Purkinje cell (primary cell): ENCODE results near the gene TBC1D23. TPM values are rescaled to one million over a fixed set of nuclear protein-coding genes. Genes with fewer than 3 reads are reported as not detected.

Experiments
- polyA plus RNA-seq: library from polyadenylated mRNA; unstranded; fragments of >200 nt; fragmentation: Nextera tagmentation; gene quantifications from 2 replicates; pipeline ENCODE4 v1.2.1, GENCODE V29; 2014

Gene TBC1D23
- polyA plus RNA-seq = 34.0 and 42.0 TPM in 2 replicates

GRCh38 chr3:100260685-100261484 lies at the start of gene TBC1D23:
TBC1D23 (plus strand) TSS chr3:100260992; CDS start chr3:100261019, 27 bp downstream.

DNA sequence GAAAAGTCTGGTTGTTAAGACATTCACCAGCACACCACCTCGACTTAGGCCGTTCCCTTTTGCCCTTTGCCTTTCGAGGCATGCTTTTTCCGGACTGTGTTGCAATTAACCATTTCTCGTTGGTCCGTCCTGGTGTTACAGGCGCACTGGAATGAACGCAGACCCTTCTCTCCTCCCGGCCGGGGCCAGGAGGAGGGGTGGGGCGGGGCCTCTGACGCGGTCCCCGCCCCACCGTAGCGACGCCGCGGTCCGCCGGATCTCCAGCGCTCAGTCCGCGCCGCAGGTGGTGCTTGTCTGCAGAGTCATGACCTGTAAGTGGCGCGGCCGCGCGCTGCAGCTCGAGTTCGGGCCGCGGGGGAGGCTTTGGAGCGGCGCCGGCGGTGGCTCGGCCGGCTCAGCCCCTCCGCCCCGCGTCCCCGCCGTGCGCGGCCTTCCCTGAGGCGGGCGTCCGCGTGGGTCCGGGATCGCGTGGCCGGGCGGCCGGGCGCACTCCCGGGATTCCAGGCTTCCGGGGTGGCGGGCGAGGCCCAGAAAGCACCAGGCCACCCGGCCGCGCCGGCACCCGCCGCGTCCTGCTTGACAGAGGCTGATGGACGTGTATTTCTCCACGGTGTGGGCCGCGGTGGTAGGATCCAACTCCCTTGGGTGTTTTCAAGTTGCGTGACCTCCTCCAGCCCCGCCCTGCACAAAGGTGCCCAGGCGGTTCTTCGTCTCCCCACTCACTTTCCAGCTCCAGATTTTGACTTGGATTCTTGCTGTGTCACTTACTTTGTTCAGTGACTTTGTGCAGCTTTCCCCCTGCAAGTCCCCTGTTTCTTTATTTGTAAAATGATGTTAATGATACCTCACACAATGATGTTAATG lies 73.9 kb downstream of the TBC1D23 start, which contains the start of gene NIT2:
TSS of gene NIT2 (plus strand) at position 270 of the 864 bp plus-strand sequence. CDS start at position 305, 35 bp downstream.

Other genes starting within 250 kb of the TBC1D23 start
- 2.6 TPM in 1 of 2 replicates, not detected in the other for gene FILIP1L, start 146.5 kb upstream of the TBC1D23 start, polyA plus RNA-seq
- gene NIT2, start 73.8 kb downstream of the TBC1D23 start, polyA plus RNA-seq = 47.2 and 73.1 TPM in 2 replicates
- 27.9 and 41.9 TPM in 2 replicates for gene TOMM70, start 140.1 kb downstream of the TBC1D23 start, polyA plus RNA-seq
- gene LNP1, start 140.5 kb downstream of the TBC1D23 start, polyA plus RNA-seq = 5.7 and 9.9 TPM in 2 replicates
- gene TMEM45A, start 231.6 kb downstream of the TBC1D23 start, polyA plus RNA-seq = 0.12 and 0.13 TPM in 2 replicates